GM20000 (cell line): ENCODE measurements around the gene PADI6.

Experiments
- DNase-seq: peaks from one replicate; pipeline ENCODE4 v3.0.0; 2012; ENCODE audit warnings: low spot score
- TF ChIP-seq, protein P1 (sequence below): IDR thresholded peaks from 2 replicates; pipeline ENCODE4 v1.5.1; 2012; ENCODE audit warnings: mild to moderate bottlenecking, control low read depth; ENCODE audit errors: extremely low read depth, missing control alignments

The PADI6 gene

DNA sequence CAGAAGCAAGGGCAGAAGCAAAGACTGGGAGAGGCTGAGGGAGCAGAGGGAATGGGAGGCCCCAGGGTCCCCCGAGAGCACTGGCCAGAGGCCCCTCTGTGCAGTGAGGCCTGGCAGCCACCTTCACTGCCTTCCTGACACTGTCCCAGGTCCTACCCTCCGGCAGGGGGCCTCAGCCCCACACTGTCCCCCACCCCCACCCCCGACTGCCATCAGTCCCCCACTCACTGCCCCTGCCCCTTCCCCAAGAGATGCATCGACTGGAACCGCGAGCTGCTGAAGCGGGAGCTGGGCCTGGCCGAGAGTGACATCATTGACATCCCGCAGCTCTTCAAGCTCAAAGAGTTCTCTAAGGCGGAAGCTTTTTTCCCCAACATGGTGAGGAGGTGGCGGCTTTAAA is 13.0 kb upstream of the PADI6 start:
- TF ChIP-seq, protein P1, sequence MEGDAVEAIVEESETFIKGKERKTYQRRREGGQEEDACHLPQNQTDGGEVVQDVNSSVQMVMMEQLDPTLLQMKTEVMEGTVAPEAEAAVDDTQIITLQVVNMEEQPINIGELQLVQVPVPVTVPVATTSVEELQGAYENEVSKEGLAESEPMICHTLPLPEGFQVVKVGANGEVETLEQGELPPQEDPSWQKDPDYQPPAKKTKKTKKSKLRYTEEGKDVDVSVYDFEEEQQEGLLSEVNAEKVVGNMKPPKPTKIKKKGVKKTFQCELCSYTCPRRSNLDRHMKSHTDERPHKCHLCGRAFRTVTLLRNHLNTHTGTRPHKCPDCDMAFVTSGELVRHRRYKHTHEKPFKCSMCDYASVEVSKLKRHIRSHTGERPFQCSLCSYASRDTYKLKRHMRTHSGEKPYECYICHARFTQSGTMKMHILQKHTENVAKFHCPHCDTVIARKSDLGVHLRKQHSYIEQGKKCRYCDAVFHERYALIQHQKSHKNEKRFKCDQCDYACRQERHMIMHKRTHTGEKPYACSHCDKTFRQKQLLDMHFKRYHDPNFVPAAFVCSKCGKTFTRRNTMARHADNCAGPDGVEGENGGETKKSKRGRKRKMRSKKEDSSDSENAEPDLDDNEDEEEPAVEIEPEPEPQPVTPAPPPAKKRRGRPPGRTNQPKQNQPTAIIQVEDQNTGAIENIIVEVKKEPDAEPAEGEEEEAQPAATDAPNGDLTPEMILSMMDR, result no peak
- no peak for DNase-seq

DNA sequence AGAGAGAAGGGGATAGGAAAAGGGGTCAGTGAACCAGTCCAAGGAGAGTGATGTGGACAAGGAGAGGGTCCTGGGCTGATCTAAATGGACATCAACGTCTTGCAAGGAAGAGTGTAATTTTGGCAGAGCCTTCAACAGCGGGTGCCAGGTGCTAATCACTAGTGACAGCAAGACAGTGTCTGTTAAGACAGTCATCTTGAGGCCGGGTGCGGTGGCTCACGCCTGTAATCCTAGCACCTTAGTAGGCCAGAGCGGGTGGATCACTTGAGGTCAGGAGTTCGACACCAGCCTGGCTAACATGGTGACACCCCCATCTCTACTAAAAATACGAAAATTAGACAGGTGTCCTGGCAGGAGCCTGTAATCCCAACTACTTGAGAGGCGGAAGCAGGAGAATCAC is 12.2 kb upstream of the PADI6 start:
- TF ChIP-seq, protein P1, result no peak
- no peak for DNase-seq

DNA sequence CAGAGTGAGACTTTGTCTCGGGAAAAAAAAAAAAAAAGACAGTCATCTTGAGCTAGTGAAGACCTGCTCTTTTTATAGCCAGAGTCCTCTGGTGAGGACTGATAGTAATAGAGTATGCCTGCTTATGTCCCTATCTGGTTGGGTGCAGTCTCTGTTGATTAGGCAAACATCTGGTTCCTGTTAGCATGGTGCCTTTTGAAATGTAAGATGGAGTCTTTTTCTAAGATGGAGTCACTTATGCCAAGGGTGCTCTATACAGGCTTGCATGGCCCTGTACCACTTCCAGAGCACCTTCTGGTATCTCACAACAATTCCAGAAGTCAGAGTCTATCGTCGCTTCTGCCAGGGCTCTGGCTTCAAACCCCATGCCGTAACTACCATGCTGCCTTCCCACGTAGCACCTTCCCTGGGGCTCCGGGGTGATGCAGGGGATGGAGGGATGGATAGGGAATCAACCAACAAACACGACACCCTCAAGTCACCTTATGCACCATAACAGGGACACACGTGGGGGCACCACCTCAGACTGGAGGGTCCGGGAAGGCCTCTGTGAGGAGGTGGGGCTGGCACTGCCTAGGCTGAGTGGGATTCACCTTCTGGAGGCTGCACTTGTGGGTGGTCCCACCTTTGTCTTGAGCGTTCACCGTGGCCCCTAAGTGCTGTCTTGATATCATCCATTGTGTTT is 11.6 kb upstream of the PADI6 start:
- TF ChIP-seq, protein P1, result no peak
- DNase-seq, result no peak

DNA sequence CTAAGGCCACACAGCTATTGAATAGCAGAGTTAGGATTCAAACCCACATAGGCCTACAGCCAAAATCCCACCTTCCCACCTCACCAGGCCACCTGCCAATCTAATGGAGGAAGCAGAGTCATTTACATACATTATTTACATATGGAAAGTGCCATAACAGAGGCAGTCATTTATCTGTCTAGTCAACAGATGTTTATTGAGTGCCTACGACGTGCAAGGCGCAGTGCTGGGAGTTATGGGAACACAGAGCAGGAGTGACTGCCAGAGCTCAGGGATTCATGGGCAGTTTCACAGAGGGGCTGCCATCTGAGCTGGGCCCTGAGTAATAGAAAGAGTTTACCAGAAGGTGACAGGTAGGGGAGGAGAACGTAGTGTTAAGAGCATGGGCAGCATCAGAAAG is 10.3 kb upstream of the PADI6 start:
- TF ChIP-seq, protein P1, result no peak
- no peak for DNase-seq

DNA sequence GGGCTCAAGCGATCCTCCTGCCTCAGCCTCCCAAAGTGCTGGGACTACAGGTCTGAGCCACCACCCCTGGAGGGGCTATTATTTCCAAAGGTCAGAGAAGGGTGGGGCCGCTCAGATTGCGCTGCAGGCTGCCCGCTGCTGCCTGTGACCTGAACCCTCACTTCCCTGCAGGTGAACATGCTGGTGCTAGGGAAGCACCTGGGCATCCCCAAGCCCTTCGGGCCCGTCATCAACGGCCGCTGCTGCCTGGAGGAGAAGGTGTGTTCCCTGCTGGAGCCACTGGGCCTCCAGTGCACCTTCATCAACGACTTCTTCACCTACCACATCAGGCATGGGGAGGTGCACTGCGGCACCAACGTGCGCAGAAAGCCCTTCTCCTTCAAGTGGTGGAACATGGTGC is 8.6 kb upstream of the PADI6 start:
- DNase-seq, result no peak
- TF ChIP-seq, protein P1, result no peak

DNA sequence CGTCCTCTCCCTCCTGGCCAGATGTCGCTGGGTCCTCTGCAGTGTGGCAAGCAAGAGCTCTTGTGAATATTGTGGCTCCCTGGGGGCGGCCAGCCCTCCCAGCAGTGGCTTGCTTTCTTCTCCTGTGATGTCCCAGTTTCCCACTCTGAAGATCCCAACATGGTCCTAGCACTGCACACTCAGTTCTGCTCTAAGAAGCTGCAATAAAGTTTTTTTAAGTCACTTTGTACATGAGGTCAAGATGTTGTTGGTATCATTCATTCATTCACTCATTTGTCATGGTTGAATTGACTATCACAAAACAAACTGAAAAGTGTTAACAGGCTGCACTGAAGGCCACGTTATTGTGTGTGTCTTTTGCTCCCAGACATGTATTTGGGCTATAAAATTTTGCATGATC is 8.2 kb upstream of the PADI6 start:
- DNase-seq, result no peak
- TF ChIP-seq, protein P1, result no peak

DNA sequence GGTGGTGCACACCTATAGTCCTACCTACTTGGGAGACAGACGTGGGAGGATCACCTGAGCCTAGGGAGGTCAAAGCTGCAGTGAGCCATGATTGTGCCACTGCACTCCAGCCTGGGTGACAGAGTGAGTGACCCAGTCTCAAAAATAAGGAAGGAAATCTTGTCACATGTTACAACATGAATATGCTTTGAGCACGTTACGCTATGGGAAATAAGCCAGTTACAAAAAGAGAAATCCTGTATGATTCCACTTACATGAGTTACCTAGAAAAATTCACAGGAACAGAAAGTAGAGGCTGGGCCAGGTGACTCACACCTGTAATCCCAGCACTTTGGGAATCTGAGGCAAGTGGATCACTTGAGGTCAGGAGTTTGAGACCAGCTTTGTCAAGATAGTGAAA is 6.7 kb upstream of the PADI6 start:
- no peak for DNase-seq
- TF ChIP-seq, protein P1, result no peak
